Esophagus mucosa (tissue), 1 donor: ENCODE results near the gene MARCKS. TPM values are rescaled to one million over a fixed set of nuclear protein-coding genes. Genes with fewer than 3 reads are reported as not detected.
A peak's percentile ranks its signal among the peaks of the same experiment; 100 is the strongest.

Experiments
- ATAC-seq: fragments of 200-7000 bp; cut with Tn5 transposase; one replicate; pipeline ENCODE4 v1.9.1; 2020
- total RNA-seq: library from RNA; stranded (reverse); gene quantifications from one replicate; pipeline ENCODE4 v1.2.4, GENCODE V29; 2023
- donor health status: DM: yes; HTN: yes; CAD: no.

MARCKS gene
- total RNA-seq, 1 donor from 2014 or later = 86.2 TPM

GRCh38 chr6:113854531-113855499 is 2.3 kb upstream of the MARCKS start:
- ATAC-seq = peak; percentile 15

DNA sequence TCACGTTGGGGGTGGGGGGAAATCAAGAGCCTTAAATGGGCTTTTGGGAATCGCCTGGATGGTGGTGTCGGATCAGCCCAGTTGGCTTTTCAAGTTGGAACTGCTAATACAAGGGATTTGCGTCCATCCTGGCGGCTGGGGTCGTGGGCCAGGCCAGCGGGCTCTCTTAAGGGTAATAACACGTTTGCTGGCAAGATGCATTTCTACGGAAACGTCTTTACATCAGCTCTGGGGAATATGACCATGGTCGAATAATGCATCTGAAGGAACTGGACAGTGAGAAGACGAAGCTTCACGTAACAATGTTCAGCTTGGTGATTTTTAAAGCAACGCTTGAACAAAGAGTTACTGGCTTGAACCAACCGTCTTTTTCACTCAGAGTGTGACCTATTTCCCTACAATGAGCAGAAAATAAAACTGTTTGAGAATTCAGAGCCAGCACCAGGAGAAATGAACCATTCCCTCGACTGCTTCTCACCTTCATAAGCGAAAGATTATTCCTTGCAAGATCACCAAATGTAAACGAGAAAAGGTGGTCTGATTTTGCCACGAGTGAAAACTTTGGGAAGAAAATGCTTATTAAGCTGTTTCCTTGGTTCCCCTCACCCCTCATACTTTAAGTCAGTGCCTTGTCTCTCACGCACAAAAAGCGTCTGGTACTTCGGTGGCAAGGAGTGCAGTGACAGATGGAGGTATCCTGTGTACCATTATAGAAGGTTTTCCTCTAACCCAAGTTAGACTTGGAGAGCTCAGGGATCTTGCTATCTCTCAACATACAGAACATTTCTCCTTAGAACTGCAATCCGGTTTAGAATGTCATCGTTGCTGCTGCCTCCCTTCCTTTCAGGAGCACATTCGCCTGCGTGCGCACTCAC is 1.4 kb upstream of the MARCKS start:
- no peak for ATAC-seq

- ATAC-seq = no peak
These were observed 845 bp upstream of the MARCKS start for GRCh38 chr6:113856375-113856624.

DNA sequence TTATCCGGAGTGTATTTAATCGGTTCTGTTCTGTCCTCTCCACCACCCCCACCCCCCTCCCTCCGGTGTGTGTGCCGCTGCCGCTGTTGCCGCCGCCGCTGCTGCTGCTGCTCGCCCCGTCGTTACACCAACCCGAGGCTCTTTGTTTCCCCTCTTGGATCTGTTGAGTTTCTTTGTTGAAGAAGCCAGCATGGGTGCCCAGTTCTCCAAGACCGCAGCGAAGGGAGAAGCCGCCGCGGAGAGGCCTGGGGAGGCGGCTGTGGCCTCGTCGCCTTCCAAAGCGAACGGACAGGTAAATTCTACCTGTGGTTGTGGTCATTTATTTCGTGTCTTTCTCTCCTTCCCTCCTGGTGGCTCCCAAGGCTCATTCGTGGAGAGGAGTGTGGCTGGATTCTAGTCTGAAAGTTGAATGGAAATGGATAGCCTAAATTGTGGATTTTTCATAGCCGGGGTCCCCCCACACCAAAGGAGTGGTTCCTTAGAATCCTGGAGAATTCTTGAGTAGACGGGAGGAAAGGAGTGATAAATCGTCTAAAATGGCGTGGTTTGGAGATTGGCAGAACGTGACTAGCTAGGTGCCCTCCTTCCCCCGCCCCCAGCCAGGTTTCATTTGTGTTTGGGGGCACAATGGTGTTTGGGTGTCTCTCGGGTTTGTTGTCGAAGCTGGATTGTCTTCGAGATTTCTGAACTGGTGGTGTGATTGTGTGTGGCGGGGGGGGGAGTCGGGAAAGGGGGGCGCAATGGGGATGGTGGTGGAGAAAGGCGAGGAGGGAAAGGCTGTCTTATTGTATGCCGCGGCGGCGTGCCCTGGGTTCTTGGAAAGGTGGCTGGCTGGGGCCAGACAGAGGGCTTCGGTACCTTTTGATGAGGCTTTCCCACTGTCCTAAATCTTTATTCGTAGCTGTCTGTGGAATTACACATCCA is 673 bp downstream of the MARCKS start:
- ATAC-seq = peak; percentile 2

DNA sequence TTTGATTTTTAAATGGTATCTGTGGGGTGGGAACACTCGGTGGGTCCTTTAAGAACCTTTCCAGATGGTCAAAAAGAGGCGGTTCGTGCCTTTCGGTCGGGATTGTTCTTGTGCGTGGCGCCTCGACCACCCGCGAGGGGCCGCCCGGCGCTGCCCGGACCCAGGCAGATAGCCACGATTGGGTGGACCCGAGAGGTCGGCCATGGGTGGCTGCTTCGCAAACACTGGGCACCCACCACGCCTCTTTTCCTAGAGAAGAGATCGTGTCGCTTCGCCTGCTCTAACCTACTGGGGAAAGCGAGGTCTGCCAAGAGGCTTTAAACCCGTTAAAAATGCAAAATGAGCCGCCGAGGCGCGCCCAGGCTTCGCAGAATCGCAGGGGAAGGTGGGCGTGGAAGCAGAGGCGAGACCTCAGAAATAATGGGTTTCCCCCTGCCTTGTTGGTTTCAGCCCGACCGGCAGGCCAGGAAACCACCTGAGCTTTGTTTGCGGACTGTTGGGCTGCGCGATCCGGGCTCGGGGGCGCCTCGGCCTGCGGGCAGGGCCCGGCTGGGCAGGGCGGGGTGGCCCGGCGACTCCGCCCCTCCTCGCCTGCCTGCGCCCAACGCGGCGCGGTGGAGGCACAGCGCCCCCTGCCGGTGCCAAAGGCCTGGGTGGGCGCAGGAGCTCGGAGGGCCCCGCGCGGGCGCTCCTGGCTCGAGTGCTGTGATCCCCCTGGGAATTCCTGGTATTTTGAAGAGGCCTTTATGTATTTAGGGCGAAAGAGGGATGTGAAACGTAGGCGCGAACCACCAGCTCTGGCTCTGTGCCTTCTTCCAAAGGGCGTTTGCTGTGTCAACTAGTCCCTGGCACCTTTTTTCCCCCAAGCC is 1.6 kb downstream of the MARCKS start:
- peak; percentile 93 for ATAC-seq

DNA sequence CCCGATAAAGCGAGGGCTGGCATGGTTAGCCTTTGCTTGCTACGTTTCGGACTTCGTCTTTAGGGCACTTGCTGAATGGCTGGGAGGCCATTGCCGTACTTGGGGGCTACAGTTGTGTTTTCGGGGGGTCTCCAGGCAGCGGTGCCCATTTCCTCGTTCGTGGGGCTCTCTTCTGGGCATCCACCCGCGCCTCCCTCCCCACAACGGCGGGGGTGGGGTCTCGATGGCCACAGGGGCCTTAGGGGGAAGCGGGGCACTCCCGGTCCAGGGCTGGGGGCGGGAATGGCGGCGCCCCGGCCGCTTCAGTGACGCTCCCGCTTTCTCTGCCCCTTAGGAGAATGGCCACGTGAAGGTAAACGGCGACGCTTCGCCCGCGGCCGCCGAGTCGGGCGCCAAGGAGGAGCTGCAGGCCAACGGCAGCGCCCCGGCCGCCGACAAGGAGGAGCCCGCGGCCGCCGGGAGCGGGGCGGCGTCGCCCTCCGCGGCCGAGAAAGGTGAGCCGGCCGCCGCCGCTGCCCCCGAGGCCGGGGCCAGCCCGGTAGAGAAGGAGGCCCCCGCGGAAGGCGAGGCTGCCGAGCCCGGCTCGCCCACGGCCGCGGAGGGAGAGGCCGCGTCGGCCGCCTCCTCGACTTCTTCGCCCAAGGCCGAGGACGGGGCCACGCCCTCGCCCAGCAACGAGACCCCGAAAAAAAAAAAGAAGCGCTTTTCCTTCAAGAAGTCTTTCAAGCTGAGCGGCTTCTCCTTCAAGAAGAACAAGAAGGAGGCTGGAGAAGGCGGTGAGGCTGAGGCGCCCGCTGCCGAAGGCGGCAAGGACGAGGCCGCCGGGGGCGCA is 2.4 kb downstream of the MARCKS start:
- peak; percentile 1 for ATAC-seq

DNA sequence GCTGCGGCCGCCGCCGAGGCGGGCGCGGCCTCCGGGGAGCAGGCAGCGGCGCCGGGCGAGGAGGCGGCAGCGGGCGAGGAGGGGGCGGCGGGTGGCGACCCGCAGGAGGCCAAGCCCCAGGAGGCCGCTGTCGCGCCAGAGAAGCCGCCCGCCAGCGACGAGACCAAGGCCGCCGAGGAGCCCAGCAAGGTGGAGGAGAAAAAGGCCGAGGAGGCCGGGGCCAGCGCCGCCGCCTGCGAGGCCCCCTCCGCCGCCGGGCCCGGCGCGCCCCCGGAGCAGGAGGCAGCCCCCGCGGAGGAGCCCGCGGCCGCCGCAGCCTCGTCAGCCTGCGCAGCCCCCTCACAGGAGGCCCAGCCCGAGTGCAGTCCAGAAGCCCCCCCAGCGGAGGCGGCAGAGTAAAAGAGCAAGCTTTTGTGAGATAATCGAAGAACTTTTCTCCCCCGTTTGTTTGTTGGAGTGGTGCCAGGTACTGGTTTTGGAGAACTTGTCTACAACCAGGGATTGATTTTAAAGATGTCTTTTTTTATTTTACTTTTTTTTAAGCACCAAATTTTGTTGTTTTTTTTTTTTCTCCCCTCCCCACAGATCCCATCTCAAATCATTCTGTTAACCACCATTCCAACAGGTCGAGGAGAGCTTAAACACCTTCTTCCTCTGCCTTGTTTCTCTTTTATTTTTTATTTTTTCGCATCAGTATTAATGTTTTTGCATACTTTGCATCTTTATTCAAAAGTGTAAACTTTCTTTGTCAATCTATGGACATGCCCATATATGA is 3.2 kb downstream of the MARCKS start:
- ATAC-seq = no peak

GRCh38 chr6:113862112-113862511 is 5.0 kb downstream of the MARCKS start:
- no peak for ATAC-seq

GRCh38 chr6:113870917-113871316 is 13.8 kb downstream of the MARCKS start:
- ATAC-seq = no peak

GRCh38 chr6:113871975-113872374 is 14.8 kb downstream of the MARCKS start:
- no peak for ATAC-seq

DNA sequence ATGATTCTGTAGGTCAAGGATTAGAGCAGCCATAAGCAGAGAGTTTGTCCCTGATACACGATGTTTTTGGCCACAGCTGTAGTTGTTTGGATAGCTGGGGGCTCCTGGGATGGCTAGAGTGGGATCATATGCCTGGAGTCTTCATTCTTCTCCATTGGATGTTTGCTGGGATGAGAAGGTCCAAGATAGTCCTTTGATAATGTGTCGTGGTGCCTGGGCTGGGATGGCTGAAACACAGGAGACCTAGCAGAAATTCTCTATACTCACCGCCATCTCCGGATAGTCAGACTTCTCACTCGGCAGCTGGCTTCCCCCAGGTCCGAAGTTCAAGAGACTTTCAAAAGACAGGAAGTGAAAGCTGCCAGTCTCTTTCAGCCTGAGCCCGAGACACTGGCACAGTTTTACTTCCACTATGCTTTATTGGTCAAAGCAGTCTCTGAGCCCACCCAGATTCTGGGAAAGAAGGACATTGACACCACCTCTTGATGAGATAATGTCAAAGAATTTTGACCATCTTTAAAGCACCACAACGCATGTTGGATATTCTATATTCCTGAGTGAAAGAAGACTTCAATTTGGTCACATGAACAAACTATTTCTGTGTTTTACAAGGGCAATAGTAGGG is 16.0 kb downstream of the MARCKS start:
- ATAC-seq = no peak

DNA sequence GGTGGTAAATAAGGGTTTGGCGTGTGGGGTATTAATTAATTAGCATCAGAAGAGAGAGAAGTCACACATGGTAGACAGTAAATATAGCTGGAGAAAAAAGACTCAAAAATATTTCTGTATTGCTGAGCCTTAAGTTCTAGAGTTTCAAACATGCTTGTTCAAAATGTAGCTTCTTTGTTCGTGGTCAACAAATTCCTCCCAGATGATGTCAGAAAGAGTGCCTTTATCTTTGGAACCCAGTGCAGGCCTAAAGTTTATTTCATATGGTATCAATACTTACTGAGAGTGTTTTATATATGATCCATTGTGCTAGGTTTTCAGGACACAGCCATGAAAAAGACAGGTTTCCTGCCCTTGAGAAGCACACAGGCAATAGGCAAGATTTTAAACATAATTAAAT is 18.3 kb downstream of the MARCKS start:
- ATAC-seq = no peak

DNA sequence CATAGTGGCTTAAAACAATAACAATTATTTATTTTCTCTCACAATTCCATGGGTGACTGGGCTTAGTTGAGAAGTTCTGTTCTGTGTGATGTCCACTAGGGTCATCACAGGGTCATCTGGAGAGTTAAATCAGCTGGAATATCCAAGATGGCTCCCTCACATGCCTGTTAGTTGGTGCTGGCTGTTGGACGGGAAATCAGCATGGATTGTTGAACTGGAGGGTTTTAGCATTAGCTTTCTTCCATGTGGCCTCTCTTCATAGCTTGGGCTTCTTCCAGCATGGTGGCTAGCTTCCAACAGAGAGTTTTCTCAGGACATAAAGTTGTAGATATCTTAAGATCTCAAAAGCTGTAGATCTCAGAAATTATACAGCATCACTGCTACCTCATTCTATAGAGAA is 19.6 kb downstream of the MARCKS start:
- ATAC-seq = no peak

DNA sequence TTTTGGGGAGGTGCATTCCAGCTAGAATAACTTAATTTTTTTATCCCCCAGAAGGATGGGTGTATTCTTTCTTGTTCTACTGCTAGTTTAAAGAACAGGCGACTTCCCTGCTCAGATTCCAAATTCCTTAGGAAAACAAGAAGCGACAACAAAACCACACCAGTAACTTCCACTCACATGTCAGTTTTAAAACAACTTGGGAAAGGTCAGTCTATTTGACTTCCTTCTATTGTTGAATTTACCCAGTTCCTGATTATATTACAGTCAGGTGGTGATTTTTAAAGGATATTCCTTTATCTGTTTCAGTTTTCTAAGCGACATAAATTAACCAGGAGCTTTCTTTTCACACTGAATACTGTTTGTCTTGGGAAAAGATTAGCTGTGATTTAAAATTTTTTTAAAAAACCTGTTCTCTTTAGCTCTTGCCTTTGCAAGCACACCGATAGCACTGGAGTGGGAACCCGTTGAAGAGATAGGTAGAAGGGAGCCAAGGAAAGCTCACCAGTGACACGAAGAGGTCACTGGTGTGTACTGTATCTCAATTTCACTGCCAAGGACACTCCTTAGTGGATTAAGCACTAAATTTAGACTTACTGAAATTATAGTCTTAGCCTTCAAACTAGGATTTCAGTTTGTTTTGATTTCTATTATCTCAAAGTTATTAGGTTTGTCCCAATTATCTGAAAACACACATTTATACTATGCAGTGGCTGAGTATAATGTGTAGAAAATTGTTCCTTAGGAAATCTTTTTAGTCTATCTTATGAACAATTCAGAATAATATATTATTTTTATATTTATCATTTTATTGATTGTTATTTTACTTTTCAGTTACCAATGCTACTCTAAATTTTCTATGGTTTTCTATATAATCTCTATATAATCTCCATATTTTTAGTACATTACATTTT is 22.3 kb downstream of the MARCKS start:
- peak; percentile 98 for ATAC-seq

GRCh38 chr6:113881478-113881980 is 24.4 kb downstream of the MARCKS start:
- no peak for ATAC-seq

GRCh38 chr6:113882336-113883022 is 25.3 kb downstream of the MARCKS start:
- peak; percentile 41 for ATAC-seq

- ATAC-seq = no peak
These were observed 26.9 kb downstream of the MARCKS start for GRCh38 chr6:113884011-113884410.
